Type B pancreatic cell (in vitro differentiated cells): Measurements from ENCODE around the gene LIPC. TPM values are rescaled to one million over a fixed set of nuclear protein-coding genes. Genes with fewer than 3 reads are reported as not detected.

Source experiments
- DNase-seq: peaks from one replicate; pipeline ENCODE4 v3.0.0; 2021; ENCODE audit warnings: mixed read lengths; ENCODE audit not compliant: unreplicated experiment; ENCODE audit errors: extremely low spot score
- H3K27ac Mint-ChIP-seq: 2 replicates; pipeline ENCODE4 v1.8.0; 2021; ENCODE audit warnings: mild to moderate bottlenecking, mixed read lengths
- H3K27me3 Mint-ChIP-seq: 2 replicates; pipeline ENCODE4 v1.8.0; 2021; ENCODE audit warnings: mixed read lengths
- H3K36me3 Mint-ChIP-seq: 2 replicates; pipeline ENCODE4 v1.8.0; 2021; ENCODE audit warnings: mixed read lengths
- H3K4me1 Mint-ChIP-seq: one replicate; pipeline ENCODE4 v1.8.0; 2021; ENCODE audit warnings: mixed read lengths; ENCODE audit not compliant: unreplicated experiment
- H3K4me3 Mint-ChIP-seq: 2 replicates; pipeline ENCODE4 v1.8.0; 2021; ENCODE audit warnings: mild to moderate bottlenecking, mixed read lengths
- H3K9me3 Mint-ChIP-seq: 2 replicates; pipeline ENCODE4 v1.8.0; 2021; ENCODE audit warnings: mixed read lengths
- total RNA-seq: library from RNA; stranded (reverse); gene quantifications from 2 replicates; pipeline ENCODE4 v1.2.1, GENCODE V29; 2021; ENCODE audit warnings: low replicate concordance
- TF ChIP-seq, protein P1 (sequence below): fragments of 200-600 bp; sonication (generic); conservative IDR thresholded peaks from 2 replicates; pipeline ENCODE4 v1.5.0; 2021; ENCODE audit warnings: antibody characterized with exemption, mild to moderate bottlenecking

The LIPC gene
- total RNA-seq, 1 donor from 2014 or later = 10.9 TPM

DNA sequence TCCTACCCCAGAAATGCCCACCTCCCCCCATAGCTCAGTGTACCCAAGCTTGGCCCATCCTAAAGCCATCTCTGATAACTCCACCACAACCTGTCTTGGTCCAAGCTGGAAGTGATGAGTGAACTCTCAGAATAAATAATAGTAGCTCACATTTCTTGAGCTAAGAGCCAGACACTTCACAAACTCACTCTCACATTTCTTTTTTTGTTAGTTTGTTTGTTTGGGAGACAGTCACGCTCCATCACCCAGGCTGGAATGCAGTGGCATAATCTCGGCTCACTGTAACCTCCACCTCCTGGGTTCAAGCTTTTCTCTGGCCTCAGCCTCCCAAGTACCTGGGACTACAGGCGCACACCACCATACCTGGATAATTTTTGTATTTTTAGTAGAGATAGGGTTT, 46.2 kb downstream of the LIPC start:
- no peaks in the 10 kb centered on the region for H3K27me3 Mint-ChIP-seq
- peaks cover 59% of the 10 kb centered on the region for H3K4me1 Mint-ChIP-seq
- H3K4me3 Mint-ChIP-seq = peak overlapping the region; percentile 48
- TF ChIP-seq, protein P1, sequence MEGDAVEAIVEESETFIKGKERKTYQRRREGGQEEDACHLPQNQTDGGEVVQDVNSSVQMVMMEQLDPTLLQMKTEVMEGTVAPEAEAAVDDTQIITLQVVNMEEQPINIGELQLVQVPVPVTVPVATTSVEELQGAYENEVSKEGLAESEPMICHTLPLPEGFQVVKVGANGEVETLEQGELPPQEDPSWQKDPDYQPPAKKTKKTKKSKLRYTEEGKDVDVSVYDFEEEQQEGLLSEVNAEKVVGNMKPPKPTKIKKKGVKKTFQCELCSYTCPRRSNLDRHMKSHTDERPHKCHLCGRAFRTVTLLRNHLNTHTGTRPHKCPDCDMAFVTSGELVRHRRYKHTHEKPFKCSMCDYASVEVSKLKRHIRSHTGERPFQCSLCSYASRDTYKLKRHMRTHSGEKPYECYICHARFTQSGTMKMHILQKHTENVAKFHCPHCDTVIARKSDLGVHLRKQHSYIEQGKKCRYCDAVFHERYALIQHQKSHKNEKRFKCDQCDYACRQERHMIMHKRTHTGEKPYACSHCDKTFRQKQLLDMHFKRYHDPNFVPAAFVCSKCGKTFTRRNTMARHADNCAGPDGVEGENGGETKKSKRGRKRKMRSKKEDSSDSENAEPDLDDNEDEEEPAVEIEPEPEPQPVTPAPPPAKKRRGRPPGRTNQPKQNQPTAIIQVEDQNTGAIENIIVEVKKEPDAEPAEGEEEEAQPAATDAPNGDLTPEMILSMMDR = no peak
- H3K36me3 Mint-ChIP-seq = peaks cover 4% of the 10 kb centered on the region
- peak overlapping the region; percentile 72 for H3K27ac Mint-ChIP-seq
- H3K9me3 Mint-ChIP-seq = peaks cover 13% of the 10 kb centered on the region
- no peak for DNase-seq

DNA sequence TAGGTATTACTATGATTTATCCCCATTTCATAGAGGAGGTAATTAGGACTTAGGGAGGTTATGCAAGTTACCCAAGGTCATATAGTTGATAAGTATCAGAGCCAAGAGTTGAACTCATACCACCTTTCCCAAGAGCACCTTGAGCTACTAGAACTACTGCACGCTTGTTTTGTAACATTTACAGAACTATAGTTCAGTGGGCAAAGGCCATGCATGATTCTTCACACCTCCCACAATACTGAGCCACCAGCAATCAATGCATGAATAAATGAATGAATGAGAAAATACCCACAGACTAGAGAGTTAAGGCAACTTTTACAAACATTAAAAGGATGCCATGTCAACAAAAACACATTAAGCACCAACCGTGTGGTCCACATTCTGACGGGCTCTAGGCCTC, 46.8 kb downstream of the LIPC start:
- H3K9me3 Mint-ChIP-seq = peaks cover 13% of the 10 kb centered on the region
- TF ChIP-seq, protein P1 = no peak
- no peaks in the 10 kb centered on the region for H3K27me3 Mint-ChIP-seq
- no peak for DNase-seq
- H3K27ac Mint-ChIP-seq = peak overlapping the region; percentile 92
- peaks cover 4% of the 10 kb centered on the region for H3K36me3 Mint-ChIP-seq
- H3K4me3 Mint-ChIP-seq = peak overlapping the region; percentile 53
- H3K4me1 Mint-ChIP-seq = peaks cover 57% of the 10 kb centered on the region

GRCh38 chr15:58479941-58480340, 48.1 kb downstream of the LIPC start:
- Mint-ChIP-seq H3K4me1 (peaks cover 55% of the 10 kb centered on the region), H3K9me3 (peaks cover 12% of the 10 kb centered on the region), H3K4me3 (no peak overlapping the region), H3K27ac (peak overlapping the region; percentile 92), H3K27me3 (no peaks in the 10 kb centered on the region), H3K36me3 (peaks cover 4% of the 10 kb centered on the region)
- TF ChIP-seq, protein P1 = no peak
- no peak for DNase-seq

DNA sequence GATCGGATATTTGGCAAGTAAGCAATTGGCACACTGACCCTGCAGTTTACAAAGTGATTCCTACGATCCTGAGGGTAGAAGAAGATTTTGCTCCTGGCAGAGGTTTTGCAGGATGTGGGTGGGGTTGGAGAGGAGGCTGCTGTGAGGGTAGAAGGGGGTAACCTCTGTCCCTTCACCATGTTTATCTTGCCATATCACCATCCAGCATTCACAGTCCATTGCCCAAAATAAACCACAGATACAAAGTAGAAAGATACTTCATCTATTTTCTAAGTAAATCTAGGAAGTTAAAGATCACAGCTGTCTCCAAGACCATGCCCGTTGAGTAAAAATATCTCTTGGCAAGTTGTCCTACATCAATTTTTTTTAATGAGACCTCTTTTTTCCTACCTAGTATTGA, 51.6 kb downstream of the LIPC start:
- TF ChIP-seq, protein P1 = no peak
- Mint-ChIP-seq H3K27ac (peak overlapping the region; percentile 73), H3K4me3 (no peak overlapping the region)

GRCh38 chr15:58484791-58485600, 53.2 kb downstream of the LIPC start:
- Mint-ChIP-seq H3K9me3 (peaks cover 2% of the 10 kb centered on the region), H3K27me3 (no peaks in the 10 kb centered on the region)

More for the DNA sequence above, 51.6 kb downstream of the LIPC start:
- peaks cover 44% of the 10 kb centered on the region for H3K4me1 Mint-ChIP-seq
- DNase-seq = no peak
- peaks cover 6% of the 10 kb centered on the region for H3K9me3 Mint-ChIP-seq
- no peaks in the 10 kb centered on the region for H3K27me3 Mint-ChIP-seq
- no peaks in the 10 kb centered on the region for H3K36me3 Mint-ChIP-seq

More at GRCh38 chr15:58484791-58485600, 53.2 kb downstream of the LIPC start:
- H3K4me3 Mint-ChIP-seq = no peak overlapping the region
- peaks cover 29% of the 10 kb centered on the region for H3K4me1 Mint-ChIP-seq
- no peak for DNase-seq
- H3K36me3 Mint-ChIP-seq = no peaks in the 10 kb centered on the region
- TF ChIP-seq, protein P1 = no peak
- no peak overlapping the region for H3K27ac Mint-ChIP-seq
